Endothelial cell of umbilical vein (primary cell): ENCODE measurements around the gene TBC1D14. TPM values are rescaled to one million over a fixed set of nuclear protein-coding genes. Genes with fewer than 3 reads are reported as not detected.

ENCODE experiments used
- BruUV-seq: library from RNA; stranded (reverse); fragments of 400-500 nt; replicated peaks from 2 replicates; lab custom pipeline; 2021; lab: Mats Ljungman, UMichigan
- CTCF ChIA-PET: fragments of 300-600, 350-600 bp; sonication (Branson Sonifier 250); formaldehyde crosslinking; loops from one replicate; lab custom pipeline; 2021; ENCODE audit warnings: antibody characterized with exemption, inconsistent platforms; lab: Charles Lee
- POLR2A ChIA-PET: fragments of 300-600, 350-600 bp; sonication (Branson Sonifier 250); formaldehyde crosslinking; loops from one replicate; lab custom pipeline; 2021; ENCODE audit warnings: antibody characterized with exemption, inconsistent platforms; lab: Charles Lee
- DNase-seq: peaks from one replicate; pipeline ENCODE4 v3.0.0-alpha.2; 2011; ENCODE audit warnings: low read depth, low spot score
- FAIRE-seq: peaks from 2 replicates; lab custom pipeline; 2011; peaks lifted over from hg19 to GRCh38; lab: Jason Lieb, UNC
- H2AFZ ChIP-seq: 2 replicates; pipeline ENCODE4 v1.6.0; 2012; ENCODE audit warnings: low read depth, low read length, control low read depth, inconsistent platforms
- H3K27ac ChIP-seq: 2 replicates; pipeline ENCODE4 v1.5.1; 2011; ENCODE audit warnings: low read depth, mild to moderate bottlenecking, control low read depth, low read length, moderate library complexity; ENCODE audit not compliant: insufficient read depth
- H3K27me3 ChIP-seq, 2 experiments: 2 replicates each; pipeline versions ENCODE4 v1.6.0 to v1.6.1; 2011; ENCODE audit warnings: low read length in 2 of 2, mixed read lengths in 1 of 2; ENCODE audit not compliant: control insufficient read depth in 2 of 2, insufficient read depth in 2 of 2
- H3K36me3 ChIP-seq, 2 experiments: 2 replicates in 1 of 2; 3 replicates in 1 of 2; pipeline ENCODE4 v1.5.1; 2011; ENCODE audit warnings: low read length in 2 of 2, mild to moderate bottlenecking in 1 of 2, moderate library complexity in 1 of 2; ENCODE audit not compliant: control insufficient read depth in 2 of 2, insufficient read depth in 2 of 2; ENCODE audit errors: extremely low read depth in 1 of 2
- H3K4me1 ChIP-seq: 3 replicates; pipeline ENCODE4 v1.5.1; 2011; ENCODE audit warnings: mild to moderate bottlenecking, low read length; ENCODE audit not compliant: control insufficient read depth, insufficient read depth; ENCODE audit errors: extremely low read depth
- H3K4me2 ChIP-seq: 2 replicates; pipeline ENCODE4 v1.6.1; 2011; ENCODE audit warnings: low read length, control low read depth, mixed read lengths; ENCODE audit not compliant: insufficient read depth
- H3K4me3 ChIP-seq, 3 experiments: fragments of 200-600 bp in 1 of 3; sonication (generic), shearing (Covaris generic) in 1 of 3; replicated peaks in 1 of 3; 2 replicates each; pipeline ENCODE4 v1.5.1; 2011 to 2016; ENCODE audit warnings: control low read depth in 3 of 3, low read length in 3 of 3, mild to moderate bottlenecking in 2 of 3, inconsistent platforms in 1 of 3, low read depth in 1 of 3, moderate library complexity in 1 of 3; ENCODE audit not compliant: insufficient read depth in 1 of 3
- H3K79me2 ChIP-seq: 2 replicates; pipeline ENCODE4 v1.6.0; 2012; ENCODE audit warnings: low read length, inconsistent platforms; ENCODE audit not compliant: control insufficient read depth, insufficient read depth
- H3K9ac ChIP-seq: replicated peaks from 2 replicates; pipeline ENCODE3; 2011; ENCODE audit warnings: low read length, control low read depth; ENCODE audit not compliant: insufficient read depth; ENCODE audit errors: extremely low read depth
- H3K9me1 ChIP-seq: replicated peaks from 3 replicates; pipeline ENCODE4 v1.6.0; 2011; ENCODE audit warnings: mild to moderate bottlenecking, low read length; ENCODE audit not compliant: control insufficient read depth, insufficient read depth; ENCODE audit errors: extremely low read depth
- H3K9me3 ChIP-seq: replicated peaks from 2 replicates; pipeline ENCODE4 v1.5.1; 2012; ENCODE audit warnings: low read length, inconsistent platforms; ENCODE audit not compliant: control insufficient read depth, insufficient read depth
- H4K20me1 ChIP-seq: replicated peaks from 2 replicates; pipeline ENCODE3; 2011; ENCODE audit warnings: mild to moderate bottlenecking, low read length; ENCODE audit not compliant: control insufficient read depth, insufficient read depth; ENCODE audit errors: extremely low read depth
- CTCF ChIP-seq, 2 donors: IDR thresholded peaks; 1 replicate in 1 of 2; 2 replicates in 1 of 2; pipeline ENCODE4 v1.5.1; 2011; ENCODE audit warnings: low read length in 2 of 2, mild to moderate bottlenecking in 2 of 2, moderate library complexity in 2 of 2, control low read depth in 1 of 2, inconsistent platforms in 1 of 2, low read depth in 1 of 2; ENCODE audit not compliant: insufficient read depth in 1 of 2; ENCODE audit errors: extremely low read depth in 1 of 2
- EZH2 ChIP-seq: IDR thresholded peaks from 2 replicates; pipeline ENCODE4 v1.6.1; 2012; ENCODE audit warnings: borderline replicate concordance, low read depth, mild to moderate bottlenecking, moderate library complexity, low read length, inconsistent platforms; ENCODE audit not compliant: severe bottlenecking
- FOS ChIP-seq: IDR thresholded peaks from 2 replicates; pipeline ENCODE4 v1.6.1; 2011; ENCODE audit warnings: mild to moderate bottlenecking, low read length, moderate library complexity, borderline replicate concordance; ENCODE audit not compliant: insufficient read depth
- GATA2 ChIP-seq: IDR thresholded peaks from 2 replicates; pipeline ENCODE4 v1.7.0; 2011; ENCODE audit warnings: low read depth, mild to moderate bottlenecking, moderate library complexity, mixed read lengths, low read length; ENCODE audit not compliant: insufficient read length, insufficient read depth
- JUN ChIP-seq: IDR thresholded peaks from 2 replicates; pipeline ENCODE4 v1.6.1; 2011; ENCODE audit warnings: borderline replicate concordance, low read depth; ENCODE audit not compliant: insufficient read length, insufficient read depth
- MYC ChIP-seq: IDR thresholded peaks from one replicate; pipeline ENCODE4 v1.6.1; 2011; ENCODE audit warnings: mild to moderate bottlenecking, low read depth, low read length
- POLR2A ChIP-seq: IDR thresholded peaks from 2 replicates; pipeline ENCODE4 v1.6.1; 2012; ENCODE audit warnings: low read depth, mild to moderate bottlenecking, control low read depth, low read length
- POLR2AphosphoS5 ChIP-seq: IDR thresholded peaks from 2 replicates; pipeline ENCODE4 v1.6.1; 2012; ENCODE audit warnings: low read depth, mild to moderate bottlenecking, control low read depth, low read length, moderate library complexity; ENCODE audit not compliant: insufficient read depth
- dilution Hi-C: fragments of 300-500 bp; cut with MboI; formaldehyde crosslinking; loops from one replicate; pipeline ENCODE4 v1.15.0; 2019; ENCODE audit warnings: low sequenced_read_pairs; ENCODE audit not compliant: extremely low pct_ligation_motif_present
- intact Hi-C: fragments of 100-400 bp; cut with micrococcal nuclease; formaldehyde crosslinking; loops from one replicate; pipeline ENCODE4 v1.10.0; 2022
- polyA plus RNA-seq, 4 experiments: library from polyadenylated mRNA; depleted of rRNA in 3 of 4; stranded (reverse) in 3 of 4; unstranded in 1 of 4; fragments of >200 nt; gene quantifications; 2 replicates each; pipeline versions ENCODE4 v1.2.1 to v1.2.3, GENCODE V29; 2011 to 2012; ENCODE audit warnings: missing spikeins in 1 of 4
- total RNA-seq: library from RNA; stranded (reverse); gene quantifications from 2 replicates; pipeline ENCODE4 v1.2.3, GENCODE V29; 2021
- TF ChIP-seq, protein P1 (sequence below): IDR thresholded peaks from 2 replicates; pipeline ENCODE4 v1.6.1; 2011; ENCODE audit not compliant: insufficient read depth, insufficient read length

Gene TBC1D14
- total and polyA plus RNA-seq, 2 donors (not counting 3 experiments of a cell fraction or from before 2014, with no cell fraction given): 23.7 to 24.8 TPM

DNA sequence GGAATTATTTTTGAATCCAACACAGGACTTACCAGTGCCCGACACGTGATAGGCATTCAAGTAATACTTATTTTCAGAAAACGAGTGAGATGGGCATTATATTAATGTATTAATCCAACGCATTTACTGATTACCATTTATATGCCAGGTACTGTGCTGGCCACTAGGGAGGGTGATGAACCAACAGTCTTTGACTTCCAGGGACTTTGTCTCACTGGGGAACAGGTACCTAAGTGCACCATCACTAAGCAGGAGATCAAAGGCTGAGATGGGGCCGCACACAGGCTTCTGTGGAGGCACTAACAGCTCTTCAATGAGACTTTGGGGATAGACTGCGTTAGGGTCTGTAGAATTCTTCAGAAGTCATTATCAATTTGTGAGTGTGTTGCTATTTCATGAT is 127.8 kb downstream of the TBC1D14 start:
- Histone ChIP-seq H3K4me2 (no peak overlapping the region), H3K4me1 (peaks cover 8% of the 10 kb centered on the region), H3K27me3 (no peaks in the 10 kb centered on the region), H3K9me3 (no peaks in the 10 kb centered on the region), H4K20me1 (no peaks in the 10 kb centered on the region), H3K9ac (no peak overlapping the region), H3K27ac (no peak overlapping the region), H3K4me3 (no peak overlapping the region), H3K9me1 (no peaks in the 10 kb centered on the region), H3K36me3 (peaks cover 0 to 2% of the 10 kb centered on the region in 2 experiments), H3K79me2 (no peaks in the 10 kb centered on the region), H2AFZ (no peak overlapping the region)
- ChIA-PET POLR2A (no interaction called here), CTCF (interaction anchor here (1.0 kb wide), 1 partner anchor 129 kb away, joined by 3 read pairs; no protein-coding TSS in a partner anchor)
- TF ChIP-seq EZH2 (no peak), GATA2 (no peak), FOS (no peak), MYC (no peak), POLR2AphosphoS5 (no peak), JUN (no peak), CTCF (IDR thresholded peaks at IDR 0.05; ENCODE audit: extremely low read depth in 1 of 2, insufficient read depth in 1 of 2, low read depth in 1 of 2, low read length in 2 of 2) (no peak), POLR2A (no peak)
- TF ChIP-seq, protein P1, sequence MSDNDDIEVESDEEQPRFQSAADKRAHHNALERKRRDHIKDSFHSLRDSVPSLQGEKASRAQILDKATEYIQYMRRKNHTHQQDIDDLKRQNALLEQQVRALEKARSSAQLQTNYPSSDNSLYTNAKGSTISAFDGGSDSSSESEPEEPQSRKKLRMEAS: no peak
- BruUV-seq: no TSS peak
- DNase-seq (no peak), FAIRE-seq (no peak)
- intact Hi-C loops: no loop called here
- dilution Hi-C loops: no loop called here
